ENCODE results near the gene NME8. TPM values are rescaled to one million over a fixed set of nuclear protein-coding genes. Genes with fewer than 3 reads are reported as not detected.
A peak's percentile ranks its signal among the peaks of the same experiment; 100 is the strongest.

The NME8 gene
- total and polyA plus RNA-seq, 9 donors = not detected

DNA sequence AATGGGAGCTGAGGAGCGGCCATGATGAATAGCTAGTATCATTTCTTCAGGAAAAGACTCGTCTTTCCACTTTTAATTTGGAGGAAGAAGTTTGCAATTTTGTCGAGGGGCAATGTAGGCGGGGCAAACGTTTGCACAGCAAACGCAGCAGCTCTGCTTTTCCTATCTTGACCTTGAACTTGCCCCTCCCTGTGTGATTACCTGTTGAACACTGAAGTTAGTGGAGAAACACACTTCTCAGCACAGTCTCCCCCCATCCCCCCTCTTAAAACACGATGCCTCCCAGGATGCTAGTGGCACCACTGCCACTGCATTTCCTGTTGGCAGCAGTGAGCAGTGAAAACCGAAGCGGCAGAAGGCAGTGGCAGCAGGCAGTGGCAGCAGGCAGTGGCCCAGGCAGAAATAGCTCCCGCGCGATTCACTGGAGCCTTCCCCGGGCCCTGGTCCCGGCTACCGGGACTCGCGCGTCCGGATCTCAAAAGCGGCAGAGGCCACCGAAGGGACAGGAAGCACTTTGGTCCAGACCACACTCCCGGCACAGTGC is 72.0 kb downstream of the NME8 start, which contains the start of gene EPDR1:
Gene EPDR1 (plus strand): TSS at position 336 of the 544 bp plus-strand sequence. CDS start 300 bp downstream, outside the sequence.
- 9 to 12% (median 10%) methylated on average over 22 of the region's 22 CpGs for WGBS, 3 donors
- Histone ChIP-seq H3K4me1 (ENCODE audit: insufficient read depth) (peaks cover 16% of the 10 kb centered on the region), H3K27me3 (no peaks in the 10 kb centered on the region), H3K4me3 (peak within 1 kb of the TSS; percentile 79), H3K9me3 (no peaks in the 10 kb centered on the region), H3K36me3 (no peaks in the 10 kb centered on the region), H3K27ac (peak within 1 kb of the TSS; percentile 82 to 90)
- peak in 2 of 5 donors; percentile 57 to 62 for DNase-seq
- intact Hi-C loops (cut with DNase I) = no loop called here
- TF ChIP-seq EP300 (IDR thresholded peaks at IDR 0.05) (no peak), CTCF (IDR thresholded peaks at IDR 0.05) (peak in 1 of 3 donors; percentile 2)

DNA sequence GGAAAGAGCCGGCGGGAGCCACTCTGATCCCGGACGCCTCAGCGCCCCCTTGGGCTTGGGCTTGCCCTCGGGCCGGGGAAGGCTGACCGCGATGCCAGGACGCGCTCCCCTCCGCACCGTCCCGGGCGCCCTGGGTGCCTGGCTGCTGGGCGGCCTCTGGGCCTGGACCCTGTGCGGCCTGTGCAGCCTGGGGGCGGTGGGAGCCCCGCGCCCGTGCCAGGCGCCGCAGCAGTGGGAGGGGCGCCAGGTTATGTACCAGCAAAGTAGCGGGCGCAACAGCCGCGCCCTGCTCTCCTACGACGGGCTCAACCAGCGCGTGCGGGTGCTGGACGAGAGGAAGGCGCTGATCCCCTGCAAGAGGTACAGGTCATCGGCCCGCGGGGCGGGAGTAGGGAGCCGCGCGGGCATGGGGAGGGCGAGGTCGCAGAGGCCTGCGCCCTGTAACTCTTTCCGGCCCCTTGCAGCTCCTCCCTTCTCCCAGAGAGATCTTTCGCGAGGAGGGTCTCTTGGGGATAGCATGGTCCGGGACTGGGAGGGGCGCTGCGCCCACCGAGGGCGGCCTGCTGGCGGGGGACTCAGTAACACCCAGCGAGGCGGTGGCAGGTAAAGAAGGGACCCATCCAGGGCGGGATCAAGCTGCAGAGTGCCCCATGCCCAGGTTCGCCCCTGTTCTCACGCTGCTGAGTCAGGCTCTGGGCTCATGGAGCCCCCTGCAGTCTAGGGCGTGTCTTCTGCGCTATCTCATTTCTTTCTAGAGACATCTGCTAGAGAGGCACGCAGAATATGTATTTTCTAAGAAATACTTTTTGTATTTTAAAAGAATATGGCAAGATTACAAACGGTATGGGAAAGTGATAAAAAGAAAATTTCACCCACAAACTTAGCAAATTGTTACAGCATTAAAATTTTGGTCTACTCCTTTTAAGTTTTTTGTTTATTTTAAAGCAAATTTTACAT is 72.7 kb downstream of the NME8 start:
- H3K27ac ChIP-seq = peak overlapping the region; percentile 82 to 90
- no peaks in the 10 kb centered on the region for H3K27me3 ChIP-seq
- intact Hi-C loops (cut with DNase I) = no loop called here
- peak overlapping the region; percentile 79 for H3K4me3 ChIP-seq
- no peaks in the 10 kb centered on the region for H3K9me3 ChIP-seq
- WGBS, 3 donors = 1% methylated on average over 46 to 63 of the region's 63 CpGs
- peak; percentile 55 to 75 (median 71) for DNase-seq
- TF ChIP-seq EP300 (IDR thresholded peaks at IDR 0.05) (no peak), CTCF (IDR thresholded peaks at IDR 0.05) (peak in 1 of 3 donors; percentile 9)
- no peaks in the 10 kb centered on the region for H3K36me3 ChIP-seq
- peaks cover 16% of the 10 kb centered on the region for H3K4me1 ChIP-seq (ENCODE audit: insufficient read depth)

- TF ChIP-seq CTCF (IDR thresholded peaks at IDR 0.05) (no peak), EP300 (IDR thresholded peaks at IDR 0.05) (no peak), POLR2A (IDR thresholded peaks at IDR 0.05) (no peak)
- Histone ChIP-seq H3K9me3 (no peaks in the 10 kb centered on the region), H3K4me1 (ENCODE audit: insufficient read depth) (peaks cover 17% of the 10 kb centered on the region), H3K27me3 (no peaks in the 10 kb centered on the region), H3K27ac (peak overlapping the region in 1 of 2 donors; percentile 90), H3K4me3 (peak overlapping the region; percentile 79), H3K36me3 (no peaks in the 10 kb centered on the region)
- no peak for DNase-seq
- intact Hi-C loops (cut with DNase I) = no loop called here
- WGBS, 3 donors = 34 to 59% (median 37%) methylated on average over 4 of the region's 4 CpGs
Measured at GRCh38 chr7:37921876-37922275, 73.5 kb downstream of the NME8 start.

- DNase-seq = no peak
- no peaks in the 10 kb centered on the region for H3K36me3 ChIP-seq
- no peak overlapping the region for H3K4me3 ChIP-seq
- H3K4me1 ChIP-seq (ENCODE audit: insufficient read depth) = peaks cover 24% of the 10 kb centered on the region
- 82 to 91% (median 85%) methylated on average over 1 of the region's 1 CpG for WGBS, 3 donors
- intact Hi-C loops (cut with DNase I) = no loop called here
- H3K9me3 ChIP-seq = no peaks in the 10 kb centered on the region
- TF ChIP-seq CTCF (IDR thresholded peaks at IDR 0.05) (no peak), EP300 (IDR thresholded peaks at IDR 0.05) (no peak), POLR2A (IDR thresholded peaks at IDR 0.05) (no peak)
- no peaks in the 10 kb centered on the region for H3K27me3 ChIP-seq
- H3K27ac ChIP-seq = peak overlapping the region in 1 of 2 donors; percentile 50
Measured at GRCh38 chr7:37923996-37924395, 75.6 kb downstream of the NME8 start.

All from ovary (tissue), 9 donors.